ENCODE data around the gene CACUL1.

GRCh38 chr10:118714366-118714765, 40.4 kb downstream of the CACUL1 start:
- no peak for TF ChIP-seq CTCF (IDR thresholded peaks at IDR 0.05 in 8 of 11, conservative IDR thresholded peaks at IDR 0.05 in 3 of 11)
- no peak for TF ChIP-seq POLR2A (IDR thresholded peaks at IDR 0.05)
- TF ChIP-seq POLR2AphosphoS5 (IDR thresholded peaks at IDR 0.05), result no peak
